Epithelial cell of prostate (primary cell): ENCODE results near the gene SLC66A3.

ENCODE experiments used
- DNase-seq: peaks from one replicate; pipeline ENCODE4 v3.0.0-alpha.2; 2011; ENCODE audit warnings: low read depth, low spot score
- H3K27ac ChIP-seq: fragments of 450-650 bp; 2 replicates; pipeline ENCODE4 v1.5.1; 2017; ENCODE audit warnings: mild to moderate bottlenecking

Gene SLC66A3

GRCh38 chr2:11155381-11156035, at the start of gene SLC66A3:
Gene SLC66A3, plus strand, starts transcription at chr2:11155467. Its CDS starts 80 bp downstream, at chr2:11155547.
- DNase-seq: peak; percentile 39
- peak within 1 kb of the TSS; percentile 61 for H3K27ac ChIP-seq

DNA sequence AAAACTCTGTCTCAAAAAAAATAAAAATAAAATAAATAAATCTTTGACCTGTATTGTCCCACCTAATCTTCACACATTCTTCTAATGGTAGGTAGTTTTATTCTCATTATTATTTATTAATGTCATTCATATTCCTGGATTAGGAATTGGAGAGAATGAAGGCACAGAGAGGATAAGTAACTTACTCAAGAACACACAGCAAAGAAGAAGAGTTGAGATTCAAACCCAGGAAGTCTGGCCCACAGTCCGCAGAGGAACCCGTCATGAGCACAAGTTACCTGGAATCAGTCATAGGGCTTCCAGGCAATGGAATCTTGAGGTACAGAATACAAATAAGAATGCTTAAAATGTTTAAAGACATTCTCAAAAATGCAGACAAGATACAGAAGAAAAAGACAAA, 46.3 kb upstream of the SLC66A3 start:
- DNase-seq: no peak
- H3K27ac ChIP-seq: no peak overlapping the region

- DNase-seq: no peak
- no peak overlapping the region for H3K27ac ChIP-seq
Measured at GRCh38 chr2:11112870-11113428, 42.3 kb upstream of the SLC66A3 start.

GRCh38 chr2:11117776-11118175, 37.5 kb upstream of the SLC66A3 start:
- DNase-seq: no peak

DNA sequence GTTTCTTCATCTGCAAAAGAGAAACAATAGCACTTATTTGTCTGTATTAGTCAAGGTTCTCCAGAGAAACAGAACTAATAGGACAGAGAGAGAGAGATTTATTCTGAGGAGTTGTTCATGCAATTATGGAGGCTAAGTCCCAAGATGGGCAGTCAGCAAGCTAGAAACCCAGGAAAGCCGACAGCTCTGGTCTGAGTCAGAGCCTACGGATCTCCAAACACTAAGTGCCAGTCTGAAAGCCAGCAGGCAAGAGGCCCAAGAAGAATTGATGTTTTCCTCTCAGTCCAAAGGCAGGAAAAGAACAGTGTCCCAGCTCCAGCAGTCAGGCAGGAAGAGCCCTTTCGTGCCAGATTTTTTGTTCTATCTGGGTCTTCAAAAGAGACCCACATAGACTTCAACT, 36.5 kb upstream of the SLC66A3 start:
- no peak for DNase-seq
- H3K27ac ChIP-seq: no peak overlapping the region

More at GRCh38 chr2:11117776-11118175, 37.5 kb upstream of the SLC66A3 start:
- H3K27ac ChIP-seq: no peak overlapping the region

- no peak for DNase-seq
Measured at GRCh38 chr2:11121099-11121822, 34.0 kb upstream of the SLC66A3 start.

GRCh38 chr2:11121823-11122155, 33.5 kb upstream of the SLC66A3 start:
- no peak for DNase-seq
- H3K27ac ChIP-seq: no peak overlapping the region

More at GRCh38 chr2:11121099-11121822, 34.0 kb upstream of the SLC66A3 start:
- no peak overlapping the region for H3K27ac ChIP-seq

DNA sequence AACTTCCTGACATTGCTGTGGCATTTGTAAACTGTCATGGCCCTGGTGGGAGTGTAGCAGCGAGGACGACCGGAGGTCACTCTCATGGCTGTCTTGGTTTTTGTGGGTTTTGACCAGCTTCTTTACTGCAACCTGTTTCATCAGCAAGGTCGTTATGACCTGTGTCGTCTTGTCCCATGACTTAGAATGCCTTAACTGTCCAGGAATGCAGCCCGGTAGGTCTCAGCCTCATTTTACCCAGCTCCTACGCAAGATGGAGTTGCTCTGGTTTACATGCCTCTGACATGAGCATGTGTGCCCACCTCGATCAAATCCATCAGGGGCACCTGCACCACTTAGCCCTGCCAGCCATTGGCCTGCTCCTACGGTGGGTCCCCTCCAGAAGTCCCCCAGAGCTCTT, 32.9 kb upstream of the SLC66A3 start:
- no peak overlapping the region for H3K27ac ChIP-seq
- no peak for DNase-seq

GRCh38 chr2:11123001-11123809, 32.1 kb upstream of the SLC66A3 start:
- H3K27ac ChIP-seq: no peak overlapping the region
- DNase-seq: no peak

DNA sequence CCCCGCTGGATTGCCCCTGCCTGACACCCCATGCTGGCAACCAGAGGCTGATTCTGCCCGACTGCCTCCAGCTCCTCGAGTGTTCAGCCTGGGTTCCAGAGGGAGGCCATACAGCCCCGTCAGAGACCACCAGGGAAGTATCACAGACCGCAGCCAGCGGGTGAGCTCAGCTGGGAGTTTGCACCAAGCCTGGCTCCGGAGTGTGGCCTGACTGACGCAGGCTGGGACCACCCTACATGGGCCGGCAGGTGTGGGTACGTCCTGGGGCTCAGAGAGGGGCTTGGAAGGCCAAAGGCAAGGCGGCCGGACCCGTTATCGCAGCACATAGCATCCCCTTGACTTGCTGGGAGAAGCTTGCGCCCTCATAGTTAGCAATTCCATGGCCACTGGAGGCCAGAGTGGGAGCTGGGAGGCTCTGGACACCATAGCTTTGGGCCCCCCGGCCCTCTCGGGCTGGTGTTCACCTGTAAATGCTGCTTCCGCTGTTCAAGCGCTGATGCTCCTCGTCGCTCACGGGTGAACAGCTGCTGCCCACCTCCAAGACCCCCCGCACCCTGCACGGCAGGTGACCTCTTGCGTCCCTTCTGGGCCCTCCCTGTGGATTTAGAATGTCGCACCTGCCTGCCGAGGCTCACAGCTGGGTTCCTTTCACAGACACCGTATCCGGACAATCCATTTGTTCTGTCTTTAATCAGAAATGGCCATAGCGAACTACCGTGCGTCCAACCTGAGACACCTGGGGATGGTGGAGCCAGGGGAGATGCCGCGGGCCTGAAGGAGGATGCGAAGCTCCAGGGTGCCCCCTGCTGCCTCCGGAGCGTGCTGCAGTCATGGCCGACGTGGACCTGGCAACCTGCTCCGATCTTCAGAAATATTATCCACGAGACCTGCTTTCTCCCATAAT, 31.2 kb upstream of the SLC66A3 start:
- H3K27ac ChIP-seq: no peak overlapping the region

DNA sequence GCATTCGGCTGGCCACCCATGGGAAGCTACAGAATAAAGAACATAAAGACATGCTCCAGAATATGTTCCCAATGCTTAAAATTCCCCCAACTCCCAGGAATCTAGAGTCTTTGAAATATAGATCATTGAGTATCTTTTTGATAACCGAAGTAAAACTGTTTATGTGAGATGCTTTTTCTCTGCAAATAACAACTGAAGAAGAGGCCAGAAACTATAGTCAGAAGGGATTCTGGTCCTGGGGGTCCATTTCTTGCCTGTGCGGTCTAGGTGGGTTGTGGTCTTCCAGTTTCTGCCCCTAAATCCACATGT, 30.6 kb upstream of the SLC66A3 start:
- DNase-seq: no peak
- H3K27ac ChIP-seq: no peak overlapping the region

More for the DNA sequence above, 31.2 kb upstream of the SLC66A3 start:
- DNase-seq: peak; percentile 5

- no peak overlapping the region for H3K27ac ChIP-seq
- no peak for DNase-seq
Measured at GRCh38 chr2:11127761-11128160, 27.5 kb upstream of the SLC66A3 start.

DNA sequence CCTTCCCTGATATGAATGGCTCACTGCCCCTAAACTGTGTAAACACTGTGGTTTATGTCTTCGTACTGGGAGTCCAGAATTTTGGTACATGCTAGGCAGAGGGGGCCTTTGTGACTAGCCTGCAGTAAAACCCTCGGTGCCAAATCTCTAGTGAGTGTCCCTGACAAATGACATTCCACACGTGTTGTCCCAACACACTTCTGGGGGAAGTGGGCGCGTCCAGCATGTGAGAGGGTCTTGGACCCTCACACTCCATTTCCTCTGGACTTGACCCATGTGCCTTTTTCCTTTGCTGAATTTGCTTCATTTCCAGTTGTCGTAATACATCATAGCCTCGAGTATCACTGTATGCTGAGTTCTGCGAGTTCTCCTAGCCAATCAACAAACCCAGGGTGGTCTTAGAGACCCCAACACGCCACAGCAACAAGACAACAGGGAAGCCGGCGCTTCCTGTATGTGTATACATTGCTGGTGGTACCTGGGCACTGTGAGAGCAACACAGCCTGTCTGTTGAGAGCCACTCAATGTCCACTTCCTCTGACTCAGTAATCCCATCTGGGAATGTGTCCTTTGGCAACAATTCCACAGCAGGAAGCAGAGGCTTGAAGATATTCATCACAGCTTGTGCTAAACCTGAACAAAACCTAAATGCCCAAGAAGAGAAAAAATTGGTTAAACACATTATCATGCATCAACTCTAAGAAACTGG, 26.9 kb upstream of the SLC66A3 start:
- H3K27ac ChIP-seq: no peak overlapping the region

DNA sequence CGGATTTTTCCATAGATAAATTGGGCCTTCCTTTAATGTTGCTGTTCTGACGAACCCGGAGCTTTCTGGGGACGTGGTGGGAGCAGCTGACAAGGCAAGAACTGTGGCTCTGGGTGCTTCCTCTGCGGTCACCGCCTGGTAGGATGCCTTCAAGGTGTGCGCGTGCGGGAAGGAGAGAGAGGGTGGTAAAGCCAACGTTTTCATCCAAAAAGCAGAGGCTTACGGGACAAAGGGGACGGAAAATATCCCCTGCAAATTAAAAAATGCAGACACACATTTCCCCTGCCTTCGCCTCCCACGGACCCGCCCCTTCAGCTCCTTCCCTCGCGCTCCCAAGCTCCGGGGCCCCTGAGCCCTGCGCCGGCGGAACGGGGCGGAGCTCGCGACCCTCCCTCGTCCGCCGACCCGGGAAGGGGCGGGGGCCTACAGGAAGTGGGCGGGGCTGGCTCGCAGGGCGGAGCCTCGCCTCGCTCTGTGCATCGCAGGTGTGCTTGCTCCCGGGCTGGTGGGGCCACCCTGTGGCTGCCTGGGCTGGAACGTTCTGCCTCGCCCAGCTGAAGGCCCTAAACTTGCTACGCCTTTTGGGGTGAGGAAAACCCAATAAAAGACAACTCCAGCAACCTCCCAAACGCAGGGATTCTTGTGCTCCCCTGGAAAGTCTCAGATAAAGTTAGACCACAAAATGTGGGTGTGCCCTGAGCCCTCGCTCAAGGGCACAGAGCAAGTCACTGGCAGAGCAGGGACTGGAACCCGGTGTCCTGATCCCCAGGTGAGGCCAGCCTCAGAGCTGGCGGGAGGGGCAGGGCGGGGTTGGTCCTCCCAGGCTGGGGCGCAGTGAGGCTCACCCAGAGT, 25.4 kb upstream of the SLC66A3 start:
- no peak for DNase-seq

More for the DNA sequence above, 26.9 kb upstream of the SLC66A3 start:
- DNase-seq: no peak

GRCh38 chr2:11131166-11131920, 23.9 kb upstream of the SLC66A3 start:
- no peak for DNase-seq
- no peak overlapping the region for H3K27ac ChIP-seq

More for the DNA sequence above, 25.4 kb upstream of the SLC66A3 start:
- peak overlapping the region; percentile 13 for H3K27ac ChIP-seq

- H3K27ac ChIP-seq: no peak overlapping the region
Measured at GRCh38 chr2:11132036-11132671, 23.1 kb upstream of the SLC66A3 start.

DNA sequence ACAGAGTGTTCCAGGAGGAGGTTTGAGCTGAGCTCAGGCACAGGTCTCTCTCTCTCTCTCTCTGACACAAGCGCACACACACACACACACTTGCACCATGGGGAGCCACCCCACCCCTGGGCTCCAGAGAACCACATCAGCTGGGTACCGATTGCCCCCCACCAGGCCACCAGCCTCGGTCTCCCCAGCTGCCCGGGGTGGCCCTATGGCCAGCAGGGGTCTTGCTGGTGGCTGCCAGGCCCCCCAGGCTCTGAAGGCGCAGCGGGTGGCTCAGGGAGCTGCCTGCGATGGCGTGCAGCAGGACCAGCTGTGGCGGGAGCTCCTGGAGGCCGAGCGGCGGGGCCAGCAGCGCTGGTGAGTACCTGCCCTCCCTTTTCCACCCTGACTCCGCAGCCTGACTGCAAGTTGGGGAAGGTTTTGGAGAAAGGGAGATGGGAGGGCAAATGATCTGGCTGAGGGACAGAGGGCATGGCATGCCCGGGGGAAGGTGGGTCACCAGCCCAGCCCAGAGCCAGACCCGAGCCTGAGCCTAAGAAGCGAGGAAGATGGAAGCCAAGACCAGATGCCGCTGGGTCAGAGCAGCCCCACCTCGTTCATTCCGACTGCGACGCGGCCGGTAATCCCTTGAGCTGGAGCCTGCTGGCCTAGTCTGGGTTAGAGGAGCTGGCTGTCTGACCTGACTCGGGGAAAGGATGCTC, 21.9 kb upstream of the SLC66A3 start:
- no peak for DNase-seq

More at GRCh38 chr2:11132036-11132671, 23.1 kb upstream of the SLC66A3 start:
- no peak for DNase-seq

More for the DNA sequence above, 21.9 kb upstream of the SLC66A3 start:
- no peak overlapping the region for H3K27ac ChIP-seq
